Epithelial cell of esophagus (primary cell): ENCODE results near the gene SLC25A1.

Source experiments
- DNase-seq: peaks from one replicate; pipeline ENCODE4 v3.0.0; 2010; ENCODE audit warnings: low read depth
- H3K4me3 ChIP-seq: 2 replicates; pipeline ENCODE4 v1.5.1; 2011; ENCODE audit warnings: mild to moderate bottlenecking, low read length, control low read depth
- TF ChIP-seq, protein P1 (sequence below): IDR thresholded peaks from 2 replicates; pipeline ENCODE4 v1.5.1; 2011; ENCODE audit warnings: low read depth, mild to moderate bottlenecking, low read length, control low read depth, inconsistent platforms; ENCODE audit not compliant: insufficient read depth; ENCODE audit errors: missing control alignments

Gene SLC25A1

DNA sequence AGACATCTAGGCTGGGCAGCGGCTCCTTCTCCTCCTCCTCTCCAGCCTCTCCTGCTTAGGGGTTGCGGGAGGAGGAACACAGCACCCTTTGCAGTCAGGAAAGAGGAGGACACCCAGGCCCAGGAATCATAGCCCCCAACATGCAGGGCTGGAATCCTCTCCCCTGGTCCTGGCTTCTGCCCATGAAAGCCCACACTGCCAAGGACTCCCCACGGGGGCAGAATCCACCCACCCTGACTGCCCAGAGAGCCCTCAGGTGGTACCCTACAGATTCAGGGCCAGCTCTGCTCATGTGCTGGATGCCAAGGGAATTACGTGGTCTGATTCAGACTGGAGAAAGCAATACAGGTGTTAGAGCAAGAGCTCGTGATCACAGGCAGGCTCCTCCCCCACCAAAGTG lies 38.6 kb downstream of the SLC25A1 start:
- no peak overlapping the region for H3K4me3 ChIP-seq
- DNase-seq = no peak
- TF ChIP-seq, protein P1, sequence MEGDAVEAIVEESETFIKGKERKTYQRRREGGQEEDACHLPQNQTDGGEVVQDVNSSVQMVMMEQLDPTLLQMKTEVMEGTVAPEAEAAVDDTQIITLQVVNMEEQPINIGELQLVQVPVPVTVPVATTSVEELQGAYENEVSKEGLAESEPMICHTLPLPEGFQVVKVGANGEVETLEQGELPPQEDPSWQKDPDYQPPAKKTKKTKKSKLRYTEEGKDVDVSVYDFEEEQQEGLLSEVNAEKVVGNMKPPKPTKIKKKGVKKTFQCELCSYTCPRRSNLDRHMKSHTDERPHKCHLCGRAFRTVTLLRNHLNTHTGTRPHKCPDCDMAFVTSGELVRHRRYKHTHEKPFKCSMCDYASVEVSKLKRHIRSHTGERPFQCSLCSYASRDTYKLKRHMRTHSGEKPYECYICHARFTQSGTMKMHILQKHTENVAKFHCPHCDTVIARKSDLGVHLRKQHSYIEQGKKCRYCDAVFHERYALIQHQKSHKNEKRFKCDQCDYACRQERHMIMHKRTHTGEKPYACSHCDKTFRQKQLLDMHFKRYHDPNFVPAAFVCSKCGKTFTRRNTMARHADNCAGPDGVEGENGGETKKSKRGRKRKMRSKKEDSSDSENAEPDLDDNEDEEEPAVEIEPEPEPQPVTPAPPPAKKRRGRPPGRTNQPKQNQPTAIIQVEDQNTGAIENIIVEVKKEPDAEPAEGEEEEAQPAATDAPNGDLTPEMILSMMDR = no peak

DNA sequence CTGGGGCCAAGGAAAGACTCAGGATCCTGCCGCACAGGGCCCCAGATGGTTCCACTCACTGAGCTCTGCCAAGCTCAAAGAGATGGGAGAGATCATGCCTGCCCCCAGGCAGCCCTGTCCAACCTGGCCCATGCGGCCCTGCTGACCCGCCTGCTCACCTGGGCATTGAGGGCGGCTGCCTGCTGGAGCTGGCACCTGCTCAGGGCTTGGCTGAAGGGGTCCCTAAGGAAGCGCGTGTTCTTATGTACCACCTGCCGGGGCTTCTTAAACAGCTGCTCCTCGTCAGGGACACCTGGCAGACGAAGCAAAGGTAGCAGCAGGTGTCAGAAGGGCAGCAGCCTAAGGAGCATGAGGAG lies 39.6 kb downstream of the SLC25A1 start:
- DNase-seq = no peak
- TF ChIP-seq, protein P1 = no peak
- no peak overlapping the region for H3K4me3 ChIP-seq

- no peak overlapping the region for H3K4me3 ChIP-seq
- TF ChIP-seq, protein P1 = no peak
- no peak for DNase-seq
These were observed 40.1 kb downstream of the SLC25A1 start for GRCh38 chr22:19138217-19139000.

- no peak for DNase-seq
- TF ChIP-seq, protein P1 = no peak
- H3K4me3 ChIP-seq = no peak overlapping the region
These were observed 40.9 kb downstream of the SLC25A1 start for GRCh38 chr22:19137384-19138216.

GRCh38 chr22:19136915-19137314 lies 41.6 kb downstream of the SLC25A1 start:
- DNase-seq = no peak
- H3K4me3 ChIP-seq = no peak overlapping the region
- TF ChIP-seq, protein P1 = no peak

- TF ChIP-seq, protein P1 = no peak
- no peak overlapping the region for H3K4me3 ChIP-seq
- no peak for DNase-seq
These were observed 43.7 kb downstream of the SLC25A1 start for GRCh38 chr22:19134874-19135273.
